NB4 (cell line): ENCODE data around the gene PROSER2.

Source experiments
- DNase-seq: peaks from one replicate; pipeline ENCODE4 v3.0.0; 2010; ENCODE audit warnings: low read depth
- H3K4me3 ChIP-seq: one replicate; pipeline ENCODE4 v1.5.1; 2011; ENCODE audit warnings: mild to moderate bottlenecking, low read depth, low read length, moderate library complexity
- MYC ChIP-seq: IDR thresholded peaks from 2 replicates; pipeline ENCODE4 v1.6.1; 2011; ENCODE audit warnings: low read depth, low read length
- POLR2A ChIP-seq: IDR thresholded peaks from 2 replicates; pipeline ENCODE4 v1.6.1; 2011; ENCODE audit warnings: mild to moderate bottlenecking; ENCODE audit not compliant: insufficient read length; ENCODE audit errors: extremely low read depth
- TF ChIP-seq, protein P1 (sequence below): IDR thresholded peaks from one replicate; pipeline ENCODE4 v1.5.1; 2012; ENCODE audit warnings: low read depth, low read length
- TF ChIP-seq, protein P2 (sequence below): IDR thresholded peaks from 2 replicates; pipeline ENCODE4 v1.6.1; 2011; ENCODE audit warnings: low read depth, low read length

Gene PROSER2

DNA sequence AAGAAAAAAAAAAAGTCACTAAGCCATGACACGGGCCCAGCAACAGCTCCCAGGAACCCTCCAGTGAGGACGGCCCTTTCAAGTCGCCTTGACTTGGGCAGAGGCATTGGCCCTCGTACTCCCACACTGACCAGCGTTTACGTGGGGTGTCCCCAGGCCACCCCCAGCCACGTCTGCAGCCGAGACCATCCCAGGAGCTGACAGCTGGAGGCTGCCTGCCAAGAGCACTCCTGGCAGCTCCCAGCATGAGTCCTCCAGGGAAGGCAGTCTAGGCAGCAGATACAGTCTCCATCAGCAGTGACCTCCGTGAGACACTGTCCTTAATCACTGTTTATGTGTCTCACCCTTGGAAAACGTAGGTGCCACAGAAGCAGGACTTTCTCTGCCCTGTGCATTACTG lies 86.5 kb downstream of the PROSER2 start:
- DNase-seq: no peak
- no peak overlapping the region for H3K4me3 ChIP-seq
- TF ChIP-seq POLR2A (no peak), MYC (no peak)
- TF ChIP-seq, protein P1, sequence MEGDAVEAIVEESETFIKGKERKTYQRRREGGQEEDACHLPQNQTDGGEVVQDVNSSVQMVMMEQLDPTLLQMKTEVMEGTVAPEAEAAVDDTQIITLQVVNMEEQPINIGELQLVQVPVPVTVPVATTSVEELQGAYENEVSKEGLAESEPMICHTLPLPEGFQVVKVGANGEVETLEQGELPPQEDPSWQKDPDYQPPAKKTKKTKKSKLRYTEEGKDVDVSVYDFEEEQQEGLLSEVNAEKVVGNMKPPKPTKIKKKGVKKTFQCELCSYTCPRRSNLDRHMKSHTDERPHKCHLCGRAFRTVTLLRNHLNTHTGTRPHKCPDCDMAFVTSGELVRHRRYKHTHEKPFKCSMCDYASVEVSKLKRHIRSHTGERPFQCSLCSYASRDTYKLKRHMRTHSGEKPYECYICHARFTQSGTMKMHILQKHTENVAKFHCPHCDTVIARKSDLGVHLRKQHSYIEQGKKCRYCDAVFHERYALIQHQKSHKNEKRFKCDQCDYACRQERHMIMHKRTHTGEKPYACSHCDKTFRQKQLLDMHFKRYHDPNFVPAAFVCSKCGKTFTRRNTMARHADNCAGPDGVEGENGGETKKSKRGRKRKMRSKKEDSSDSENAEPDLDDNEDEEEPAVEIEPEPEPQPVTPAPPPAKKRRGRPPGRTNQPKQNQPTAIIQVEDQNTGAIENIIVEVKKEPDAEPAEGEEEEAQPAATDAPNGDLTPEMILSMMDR: no peak
- TF ChIP-seq, protein P2, sequence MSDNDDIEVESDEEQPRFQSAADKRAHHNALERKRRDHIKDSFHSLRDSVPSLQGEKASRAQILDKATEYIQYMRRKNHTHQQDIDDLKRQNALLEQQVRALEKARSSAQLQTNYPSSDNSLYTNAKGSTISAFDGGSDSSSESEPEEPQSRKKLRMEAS: no peak

DNA sequence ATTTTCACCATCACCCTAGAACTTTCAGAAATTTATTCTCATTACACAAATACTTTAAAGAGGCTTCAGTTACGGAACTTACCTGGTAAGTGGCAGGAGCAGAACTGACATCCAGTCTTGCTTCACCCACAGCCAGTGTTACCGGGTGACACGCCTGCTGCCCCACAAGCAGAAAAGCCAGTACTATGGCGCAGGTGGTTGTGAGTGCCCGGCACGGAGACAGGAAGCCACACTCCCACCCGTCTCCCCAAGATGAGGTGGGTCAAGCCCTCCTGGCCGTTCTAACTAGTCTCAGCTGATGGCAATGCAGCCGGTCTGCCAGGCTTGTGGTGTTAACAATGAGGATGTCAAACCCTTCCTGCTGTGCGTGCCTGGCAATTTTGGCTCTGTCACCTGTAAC lies 86.9 kb downstream of the PROSER2 start:
- TF ChIP-seq, protein P1: no peak
- TF ChIP-seq POLR2A (no peak), MYC (no peak)
- TF ChIP-seq, protein P2: no peak
- no peak overlapping the region for H3K4me3 ChIP-seq
- DNase-seq: no peak

DNA sequence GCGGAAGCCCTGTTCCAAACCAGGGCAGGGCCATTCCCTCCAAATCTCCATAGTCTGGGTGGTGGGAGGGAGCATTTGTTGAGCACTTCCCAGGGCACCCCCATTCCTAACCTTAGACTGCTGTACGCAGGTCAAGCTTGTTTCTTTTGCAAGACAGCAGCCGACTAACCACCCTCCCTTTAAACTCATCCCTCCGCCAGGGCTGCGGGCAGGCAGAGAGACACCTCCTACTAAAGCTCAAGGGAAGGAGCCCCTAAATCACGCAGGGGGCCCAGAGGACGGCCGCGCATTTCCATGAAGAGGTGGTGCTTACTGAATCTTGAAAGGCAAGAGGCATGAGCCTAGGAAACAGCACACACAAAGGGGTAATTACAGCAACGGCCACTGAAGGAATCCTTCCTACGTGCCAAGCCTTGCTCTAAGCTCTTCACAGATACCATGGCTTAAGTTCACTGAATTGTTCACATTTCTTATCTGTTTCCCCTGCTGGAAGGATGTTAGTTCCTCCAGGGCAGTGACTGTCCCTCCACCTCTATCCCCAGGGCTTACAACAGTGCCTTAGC lies 90.0 kb downstream of the PROSER2 start:
- no peak for DNase-seq
- no peak for TF ChIP-seq MYC
- TF ChIP-seq, protein P2: no peak
- no peak for TF ChIP-seq POLR2A
- TF ChIP-seq, protein P1: no peak
- no peak overlapping the region for H3K4me3 ChIP-seq

DNA sequence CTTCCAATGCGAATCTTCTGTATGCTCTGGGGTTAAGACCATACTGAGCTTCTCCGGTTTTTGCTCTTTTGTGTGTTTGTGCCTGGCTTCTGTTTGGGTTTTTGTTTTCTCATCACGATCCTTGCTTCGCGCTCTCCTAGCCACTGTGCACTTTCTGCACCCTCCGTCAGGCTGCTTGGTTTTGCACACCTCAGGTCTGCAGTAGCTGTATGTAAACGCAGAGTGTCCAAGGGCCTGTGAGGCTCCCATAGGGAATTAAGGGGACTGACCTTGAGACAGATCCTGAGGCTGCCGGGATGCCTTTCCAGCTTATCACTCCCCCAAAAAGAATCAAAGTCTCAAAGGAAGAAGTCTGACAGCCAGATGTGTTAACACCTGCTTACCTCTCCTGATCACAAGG lies 95.2 kb downstream of the PROSER2 start:
- H3K4me3 ChIP-seq: no peak overlapping the region
- TF ChIP-seq, protein P1: no peak
- TF ChIP-seq POLR2A (no peak), MYC (no peak)
- TF ChIP-seq, protein P2: no peak
- no peak for DNase-seq

DNA sequence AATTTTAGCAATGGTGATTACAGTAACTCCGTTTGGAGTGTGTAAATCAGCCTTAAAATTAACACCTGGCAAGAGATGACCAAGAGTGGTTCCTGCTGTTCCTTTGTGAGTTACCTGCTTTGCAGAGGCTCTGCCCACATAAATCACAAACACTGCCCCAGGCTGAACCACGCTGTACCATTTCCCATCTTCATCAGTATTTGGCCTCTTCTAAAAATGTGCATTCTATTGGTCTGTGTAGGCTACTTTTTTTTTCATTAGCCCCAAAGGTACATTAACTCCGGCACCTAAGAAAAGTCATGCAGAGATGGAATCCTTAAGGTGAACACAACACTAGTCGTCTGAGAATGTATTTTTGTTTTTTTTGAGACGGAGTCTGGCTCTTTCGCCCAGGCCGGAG lies 96.1 kb downstream of the PROSER2 start:
- TF ChIP-seq, protein P1: no peak
- TF ChIP-seq, protein P2: no peak
- TF ChIP-seq MYC (no peak), POLR2A (no peak)
- H3K4me3 ChIP-seq: no peak overlapping the region
- DNase-seq: no peak
